Neural cell (in vitro differentiated cells): ENCODE data around the gene ANKRD44. TPM values are rescaled to one million over a fixed set of nuclear protein-coding genes. Genes with fewer than 3 reads are reported as not detected.

ENCODE experiments used
- H2AFZ ChIP-seq: fragments of 200-600, 300-800 bp; sonication (generic), shearing (Covaris generic); 2 replicates; pipeline ENCODE4 v1.6.0; 2014; ENCODE audit warnings: low read depth, mild to moderate bottlenecking, antibody characterized with exemption, low read length, moderate library complexity
- H3F3A ChIP-seq: fragments of 200-600 bp; shearing (Covaris generic); 2 replicates; pipeline ENCODE4 v1.6.1; 2016; ENCODE audit warnings: mild to moderate bottlenecking, moderate library complexity, mixed read lengths, antibody characterized with exemption, low read length; ENCODE audit not compliant: insufficient read depth, poor library complexity, severe bottlenecking
- H3K27ac ChIP-seq: fragments of 200-600, 300-800 bp; sonication (generic), shearing (Covaris generic); 2 replicates; pipeline ENCODE4 v1.5.1; 2014; ENCODE audit warnings: mild to moderate bottlenecking, low read length, moderate library complexity
- H3K27me3 ChIP-seq: fragments of 300-800, 200-600 bp; sonication (generic), shearing (Covaris generic); 2 replicates; pipeline ENCODE4 v1.6.0; 2014; ENCODE audit warnings: mild to moderate bottlenecking, low read depth, low read length, moderate library complexity; ENCODE audit not compliant: insufficient read depth
- H3K36me3 ChIP-seq: fragments of 300-800, 200-600 bp; sonication (generic), shearing (Covaris generic); 2 replicates; pipeline ENCODE4 v1.5.1; 2014; ENCODE audit warnings: mild to moderate bottlenecking, antibody characterized with exemption, low read length, moderate library complexity; ENCODE audit not compliant: insufficient read depth
- H3K4me2 ChIP-seq: fragments of 300-800, 200-600 bp; sonication (generic), shearing (Covaris generic); 2 replicates; pipeline ENCODE4 v1.6.0; 2014; ENCODE audit warnings: mild to moderate bottlenecking, low read length
- H3K4me3 ChIP-seq: fragments of 300-800, 200-600 bp; sonication (generic), shearing (Covaris generic); 2 replicates; pipeline ENCODE4 v1.5.1; 2014; ENCODE audit warnings: mild to moderate bottlenecking, low read length, moderate library complexity
- H3K79me2 ChIP-seq: fragments of 200-600 bp; shearing (Covaris generic); replicated peaks from 2 replicates; pipeline ENCODE4 v1.6.0; 2014; ENCODE audit warnings: mild to moderate bottlenecking, low read length, moderate library complexity; ENCODE audit not compliant: insufficient read depth
- H3K9ac ChIP-seq: fragments of 300-800, 200-600 bp; sonication (generic), shearing (Covaris generic); 2 replicates; pipeline ENCODE4 v1.6.1; 2016; ENCODE audit warnings: mild to moderate bottlenecking, low read length, mixed read lengths
- H3K9me2 ChIP-seq: fragments of 200-600 bp; shearing (Covaris generic); 2 replicates; pipeline ENCODE4 v1.6.1; 2016; ENCODE audit warnings: mild to moderate bottlenecking, low read length, mixed read lengths; ENCODE audit not compliant: insufficient read depth
- H3K9me3 ChIP-seq: fragments of 200-600, 300-800 bp; sonication (generic), shearing (Covaris generic); 2 replicates; pipeline ENCODE4 v1.6.1; 2016; ENCODE audit warnings: mild to moderate bottlenecking, mixed run types, low read length, moderate library complexity, mixed read lengths
- H4K20me1 ChIP-seq: fragments of 200-600 bp; shearing (Covaris generic); 2 replicates; pipeline ENCODE4 v1.6.1; 2016; ENCODE audit warnings: mild to moderate bottlenecking, mixed run types; ENCODE audit not compliant: insufficient read depth
- CTCF ChIP-seq: fragments of 450-650 bp; IDR thresholded peaks from 2 replicates; pipeline ENCODE4 v1.5.1; 2014; ENCODE audit warnings: antibody characterized with exemption, mild to moderate bottlenecking, moderate library complexity; ENCODE audit not compliant: poor library complexity, severe bottlenecking
- EP300 ChIP-seq: fragments of 450-650 bp; conservative IDR thresholded peaks from 2 replicates; pipeline ENCODE4 v1.6.1; 2014; ENCODE audit warnings: antibody characterized with exemption, mild to moderate bottlenecking, moderate library complexity; ENCODE audit not compliant: poor library complexity, severe bottlenecking
- EZH2 ChIP-seq: fragments of 200-600, 300-800 bp; shearing (Covaris generic), sonication (generic); IDR thresholded peaks from 2 replicates; pipeline ENCODE4 v1.6.1; 2014; ENCODE audit warnings: antibody characterized with exemption, low read length, borderline replicate concordance, mild to moderate bottlenecking; ENCODE audit not compliant: insufficient read depth, poor library complexity, severe bottlenecking
- MXI1 ChIP-seq: fragments of 450-650 bp; conservative IDR thresholded peaks from 2 replicates; pipeline ENCODE4 v1.6.1; 2014; ENCODE audit warnings: antibody characterized with exemption, mild to moderate bottlenecking; ENCODE audit not compliant: poor library complexity, severe bottlenecking
- POLR2AphosphoS5 ChIP-seq: IDR thresholded peaks from 2 replicates; pipeline ENCODE4 v1.6.1; 2012
- RAD21 ChIP-seq: fragments of 450-650 bp; conservative IDR thresholded peaks from 2 replicates; pipeline ENCODE4 v1.6.1; 2014; ENCODE audit warnings: antibody characterized with exemption, mild to moderate bottlenecking, moderate library complexity
- REST ChIP-seq: IDR thresholded peaks from 2 replicates; pipeline ENCODE4 v1.6.1; 2012; ENCODE audit warnings: borderline replicate concordance
- SMC3 ChIP-seq: fragments of 450-650 bp; conservative IDR thresholded peaks from 2 replicates; pipeline ENCODE4 v1.6.1; 2014; ENCODE audit warnings: antibody characterized with exemption, mild to moderate bottlenecking, moderate library complexity; ENCODE audit not compliant: poor library complexity
- TAF1 ChIP-seq: IDR thresholded peaks from 2 replicates; pipeline ENCODE4 v1.6.1; 2012; ENCODE audit warnings: low read depth
- polyA plus RNA-seq: library from polyadenylated mRNA; depleted of rRNA; stranded (reverse); fragments of >200 nt; gene quantifications from 2 replicates; pipeline ENCODE4 v1.2.3, GENCODE V29; 2014

ANKRD44 gene
- polyA plus RNA-seq, 1 donor from 2014 or later = 94.3 TPM

GRCh38 chr2:197145471-197146056 is 165.0 kb downstream of the ANKRD44 start:
- Histone ChIP-seq H3K27ac (no peak overlapping the region), H3K9me3 (no peaks in the 10 kb centered on the region)

DNA sequence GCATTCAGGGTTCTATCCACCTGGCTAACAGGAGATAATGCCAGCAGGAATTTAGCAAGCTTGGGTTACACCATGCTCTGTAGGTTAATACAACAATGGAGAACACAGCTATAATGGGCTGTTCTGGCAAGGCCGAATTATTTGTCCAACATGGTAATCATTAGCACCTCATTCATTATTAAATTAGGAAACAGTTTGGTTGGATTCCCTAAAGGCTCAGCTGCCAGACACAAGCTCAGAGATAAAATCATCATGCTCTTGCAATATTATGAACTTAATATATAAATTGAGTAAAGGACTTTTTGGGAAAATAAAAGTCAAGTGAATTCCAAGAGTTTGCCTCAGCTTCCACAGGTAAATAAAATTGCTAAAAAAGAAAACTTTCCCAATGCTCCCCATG is 166.4 kb downstream of the ANKRD44 start:
- H3K36me3 ChIP-seq = no peaks in the 10 kb centered on the region
- H3F3A ChIP-seq = no peaks in the 10 kb centered on the region
- no peaks in the 10 kb centered on the region for H3K9me2 ChIP-seq
- H3K4me2 ChIP-seq = no peak overlapping the region
- H3K9ac ChIP-seq = no peak overlapping the region
- no peak overlapping the region for H2AFZ ChIP-seq
- H3K27ac ChIP-seq = no peak overlapping the region
- no peaks in the 10 kb centered on the region for H3K9me3 ChIP-seq
- no peaks in the 10 kb centered on the region for H3K79me2 ChIP-seq
- H3K27me3 ChIP-seq = no peaks in the 10 kb centered on the region
- no peaks in the 10 kb centered on the region for H4K20me1 ChIP-seq
- H3K4me3 ChIP-seq = no peak overlapping the region
- no peak for TF ChIP-seq POLR2AphosphoS5
- no peak for TF ChIP-seq RAD21
- no peak for TF ChIP-seq REST
- no peak for TF ChIP-seq MXI1
- TF ChIP-seq SMC3 = no peak
- TF ChIP-seq EP300 = no peak
- no peak for TF ChIP-seq TAF1

More at GRCh38 chr2:197145471-197146056, 165.0 kb downstream of the ANKRD44 start:
- Histone ChIP-seq H3K79me2 (no peaks in the 10 kb centered on the region), H3F3A (no peaks in the 10 kb centered on the region), H3K4me3 (no peak overlapping the region), H2AFZ (no peak overlapping the region), H3K27me3 (no peaks in the 10 kb centered on the region), H4K20me1 (no peaks in the 10 kb centered on the region), H3K36me3 (no peaks in the 10 kb centered on the region), H3K9me2 (no peaks in the 10 kb centered on the region), H3K9ac (no peak overlapping the region), H3K4me2 (no peak overlapping the region)
- TF ChIP-seq RAD21 (no peak), EZH2 (no peak), POLR2AphosphoS5 (no peak), REST (no peak), SMC3 (no peak), TAF1 (no peak), EP300 (no peak), CTCF (no peak)
